Mucosa of rectum (tissue), 2 donors: ENCODE data around the gene RASGRP3.

Source experiments
- H3K27ac ChIP-seq, 2 donors: one replicate each; pipeline ENCODE4 v1.7.0; 2013; ENCODE audit warnings: inconsistent platforms in 2 of 2, low read depth in 2 of 2, low read length in 2 of 2
- H3K27me3 ChIP-seq, 2 donors: one replicate each; pipeline ENCODE4 v1.7.0; 2013; ENCODE audit warnings: low read length in 2 of 2; ENCODE audit not compliant: control insufficient read depth in 2 of 2, insufficient read depth in 2 of 2
- H3K36me3 ChIP-seq, 2 donors: one replicate each; pipeline ENCODE4 v1.7.0; 2013; ENCODE audit warnings: low read length in 2 of 2; ENCODE audit not compliant: control insufficient read depth in 2 of 2, insufficient read depth in 2 of 2
- H3K4me1 ChIP-seq, 2 donors: one replicate each; pipeline ENCODE4 v1.7.0; 2013; ENCODE audit warnings: low read length in 2 of 2, mild to moderate bottlenecking in 1 of 2; ENCODE audit not compliant: control insufficient read depth in 2 of 2, insufficient read depth in 2 of 2
- H3K4me3 ChIP-seq, 2 donors: one replicate each; pipeline ENCODE4 v1.7.0; 2013; ENCODE audit warnings: low read length in 2 of 2
- H3K9ac ChIP-seq, 2 donors: one replicate each; pipeline ENCODE4 v1.7.0; 2013; ENCODE audit warnings: low read length in 2 of 2, low read depth in 1 of 2, mild to moderate bottlenecking in 1 of 2
- H3K9me3 ChIP-seq, 2 donors: one replicate each; pipeline ENCODE4 v1.7.0; 2013; ENCODE audit warnings: low read length in 2 of 2; ENCODE audit not compliant: control insufficient read depth in 2 of 2
- donor health status: healthy.
- donor health status: Normal muscosa, but diverticular disease.

Gene RASGRP3

DNA sequence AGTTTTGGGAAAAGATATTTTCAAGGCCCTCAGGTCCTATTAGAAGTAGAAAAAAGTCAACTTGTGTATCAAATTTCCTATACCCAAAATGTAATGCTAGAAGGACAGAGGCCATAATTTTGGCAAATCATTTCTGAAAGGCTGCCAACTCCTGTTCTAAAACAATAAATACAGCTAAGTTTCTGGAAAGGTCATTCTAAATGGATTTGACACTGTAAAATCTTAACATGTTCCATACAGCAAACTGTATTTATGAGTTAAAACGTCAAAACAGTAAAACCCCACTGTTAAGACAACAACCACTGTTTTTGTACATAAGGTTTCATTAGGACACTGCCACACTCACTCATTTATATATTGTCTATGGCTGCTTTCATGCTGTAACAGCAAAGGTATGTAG, 113.0 kb downstream of the RASGRP3 start:
- no peaks in the 10 kb centered on the region for H3K4me1 ChIP-seq
- no peaks in the 10 kb centered on the region for H3K9me3 ChIP-seq
- peaks cover 48 to 55% of the 10 kb centered on the region in 2 donors for H3K36me3 ChIP-seq
- no peak overlapping the region for H3K4me3 ChIP-seq
- H3K27me3 ChIP-seq = no peaks in the 10 kb centered on the region
- no peak overlapping the region for H3K27ac ChIP-seq
- no peak overlapping the region for H3K9ac ChIP-seq

GRCh38 chr2:33595385-33595784, 118.9 kb downstream of the RASGRP3 start:
- H3K27me3 ChIP-seq = no peaks in the 10 kb centered on the region
- no peak overlapping the region for H3K4me3 ChIP-seq
- H3K9ac ChIP-seq = no peak overlapping the region
- peaks cover 6 to 17% of the 10 kb centered on the region in 2 donors for H3K4me1 ChIP-seq
- no peaks in the 10 kb centered on the region for H3K9me3 ChIP-seq
- no peak overlapping the region for H3K27ac ChIP-seq
- H3K36me3 ChIP-seq = peaks cover 27 to 29% of the 10 kb centered on the region in 2 donors

GRCh38 chr2:33597026-33597425, 120.6 kb downstream of the RASGRP3 start:
- Histone ChIP-seq H3K9me3 (no peaks in the 10 kb centered on the region), H3K4me3 (no peak overlapping the region), H3K4me1 (peaks cover 6 to 17% of the 10 kb centered on the region in 2 donors), H3K27me3 (no peaks in the 10 kb centered on the region), H3K9ac (no peak overlapping the region), H3K36me3 (peaks cover 14 to 23% of the 10 kb centered on the region in 2 donors), H3K27ac (no peak overlapping the region)

DNA sequence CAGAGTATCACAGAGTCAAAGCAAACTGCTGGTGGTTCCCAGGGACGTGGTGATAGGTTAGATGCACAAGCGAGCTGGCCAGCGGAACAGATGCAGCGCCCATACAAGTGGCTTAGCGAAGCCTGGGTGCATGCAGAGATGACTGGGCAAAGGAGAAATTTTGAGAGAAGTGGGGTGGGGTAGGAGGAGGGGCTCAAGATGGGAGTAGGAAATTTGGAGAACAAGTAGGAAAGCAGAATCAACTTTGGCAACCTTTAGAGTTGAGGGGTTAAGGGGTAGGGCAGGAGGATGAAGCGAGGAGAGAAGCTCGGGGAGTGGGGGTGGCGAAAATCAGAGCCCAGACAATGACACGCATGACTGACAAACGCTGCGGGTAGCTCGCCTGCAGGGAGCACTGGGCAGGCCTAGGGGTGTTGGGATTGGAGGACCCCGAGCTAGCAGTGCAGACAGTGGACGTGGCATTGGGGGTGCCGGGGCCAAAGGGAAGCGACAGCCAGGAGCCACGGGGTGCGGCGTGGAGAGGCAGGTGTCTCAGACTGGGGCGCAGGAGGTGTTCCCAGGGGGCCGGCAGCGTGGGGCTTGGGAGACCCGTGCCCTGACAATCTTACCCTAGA, 122.2 kb downstream of the RASGRP3 start:
- no peaks in the 10 kb centered on the region for H3K9me3 ChIP-seq
- H3K4me3 ChIP-seq = peak overlapping the region; percentile 96 to 98
- peaks cover 9 to 10% of the 10 kb centered on the region in 2 donors for H3K36me3 ChIP-seq
- H3K9ac ChIP-seq = peak overlapping the region; percentile 89 to 92
- H3K27me3 ChIP-seq = no peaks in the 10 kb centered on the region
- peaks cover 6 to 17% of the 10 kb centered on the region in 2 donors for H3K4me1 ChIP-seq
- peak overlapping the region; percentile 76 to 84 for H3K27ac ChIP-seq

- H3K9me3 ChIP-seq = no peaks in the 10 kb centered on the region
- H3K4me3 ChIP-seq = peak within 1 kb of the TSS; percentile 96 to 98
- peak within 1 kb of the TSS; percentile 76 to 84 for H3K27ac ChIP-seq
- H3K9ac ChIP-seq = peak within 1 kb of the TSS; percentile 89 to 92
- H3K36me3 ChIP-seq = peaks cover 5% of the 10 kb centered on the region in 2 donors
- H3K27me3 ChIP-seq = no peaks in the 10 kb centered on the region
- H3K4me1 ChIP-seq = peaks cover 6 to 17% of the 10 kb centered on the region in 2 donors
These were observed 122.9 kb downstream of the RASGRP3 start, which contains the start of gene FAM98A for GRCh38 chr2:33599175-33599942. TSS of gene FAM98A (minus strand) at chr2:33599299. CDS start at chr2:33599221, 78 bp downstream.

- Histone ChIP-seq H3K36me3 (peaks cover 1 to 2% of the 10 kb centered on the region in 2 donors), H3K4me3 (peak overlapping the region; percentile 96 to 98), H3K27me3 (no peaks in the 10 kb centered on the region), H3K9me3 (no peaks in the 10 kb centered on the region), H3K27ac (peak overlapping the region; percentile 69 to 84), H3K9ac (peak overlapping the region; percentile 88 to 92), H3K4me1 (peaks cover 6 to 17% of the 10 kb centered on the region in 2 donors)
These were observed 123.4 kb downstream of the RASGRP3 start for GRCh38 chr2:33599943-33600192.

- no peaks in the 10 kb centered on the region for H3K36me3 ChIP-seq
- H3K9me3 ChIP-seq = no peaks in the 10 kb centered on the region
- H3K4me3 ChIP-seq = no peak overlapping the region
- no peak overlapping the region for H3K27ac ChIP-seq
- peaks cover 6 to 14% of the 10 kb centered on the region in 2 donors for H3K4me1 ChIP-seq
- H3K27me3 ChIP-seq = no peaks in the 10 kb centered on the region
- H3K9ac ChIP-seq = no peak overlapping the region
These were observed 125.9 kb downstream of the RASGRP3 start for GRCh38 chr2:33602201-33602830.

DNA sequence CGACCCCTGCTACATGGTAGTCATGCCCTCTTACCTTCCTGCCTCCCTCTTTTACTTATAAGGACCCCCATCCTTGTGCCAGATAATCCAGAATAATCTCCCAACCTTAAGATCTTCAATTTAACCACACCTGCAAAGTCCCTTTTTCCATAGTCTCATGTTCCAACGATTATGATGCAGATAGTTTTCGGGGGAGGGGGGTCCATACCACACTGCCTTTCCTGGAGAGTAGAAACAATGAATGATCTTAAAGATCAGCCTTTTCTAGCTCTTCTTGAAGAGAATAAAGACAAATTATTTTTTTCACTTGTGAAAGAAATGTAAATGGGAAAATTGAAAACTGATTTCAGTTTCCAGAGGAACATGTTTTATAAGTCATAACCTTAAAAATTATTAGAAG, 127.0 kb downstream of the RASGRP3 start:
- no peaks in the 10 kb centered on the region for H3K27me3 ChIP-seq
- no peak overlapping the region for H3K4me3 ChIP-seq
- no peak overlapping the region for H3K9ac ChIP-seq
- no peaks in the 10 kb centered on the region for H3K36me3 ChIP-seq
- peaks cover 3 to 8% of the 10 kb centered on the region in 2 donors for H3K4me1 ChIP-seq
- no peak overlapping the region for H3K27ac ChIP-seq
- H3K9me3 ChIP-seq = no peaks in the 10 kb centered on the region

DNA sequence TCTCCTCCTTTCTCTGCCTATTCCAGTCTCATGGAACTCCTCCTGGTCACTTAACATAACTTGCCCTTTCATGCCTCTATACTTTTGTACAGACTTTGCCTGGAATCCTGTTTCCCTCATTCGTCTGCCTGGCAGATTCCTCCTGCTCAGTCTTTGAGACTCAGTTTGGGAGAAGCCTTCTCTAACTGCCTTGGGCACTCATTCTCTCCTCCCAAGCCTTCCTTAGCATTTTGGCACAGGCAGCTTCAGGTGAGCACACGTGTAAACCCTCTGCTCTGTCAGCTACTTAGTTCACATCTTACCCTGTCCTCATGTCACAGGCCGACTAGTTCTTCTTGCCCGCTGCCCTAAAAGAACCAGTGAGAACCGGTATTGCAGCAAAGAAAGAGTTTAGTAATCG, 128.6 kb downstream of the RASGRP3 start:
- no peaks in the 10 kb centered on the region for H3K27me3 ChIP-seq
- no peak overlapping the region for H3K27ac ChIP-seq
- H3K9ac ChIP-seq = no peak overlapping the region
- no peaks in the 10 kb centered on the region for H3K36me3 ChIP-seq
- H3K9me3 ChIP-seq = no peaks in the 10 kb centered on the region
- no peaks in the 10 kb centered on the region for H3K4me1 ChIP-seq
- no peak overlapping the region for H3K4me3 ChIP-seq

DNA sequence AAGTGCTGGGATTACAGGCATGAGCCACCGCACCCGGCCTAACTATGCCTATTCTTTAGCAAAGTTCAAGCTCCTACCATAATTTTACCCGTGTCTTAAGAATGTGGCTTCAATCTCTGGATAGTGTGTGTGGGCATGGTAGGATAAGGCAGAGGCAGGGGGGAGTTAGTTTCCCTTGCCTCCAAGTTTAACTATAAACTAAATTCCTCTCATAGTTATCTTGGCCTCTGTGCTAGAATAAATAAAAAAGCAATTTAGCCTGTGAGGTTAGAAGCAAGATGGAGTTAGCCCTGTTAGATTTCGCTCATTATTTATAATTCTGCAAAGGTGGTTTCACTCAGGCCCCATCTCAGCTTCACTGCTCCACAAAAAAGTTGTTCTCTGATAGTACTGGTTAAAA, 129.7 kb downstream of the RASGRP3 start:
- H3K9me3 ChIP-seq = no peaks in the 10 kb centered on the region
- H3K4me1 ChIP-seq = no peaks in the 10 kb centered on the region
- H3K4me3 ChIP-seq = no peak overlapping the region
- H3K9ac ChIP-seq = no peak overlapping the region
- no peak overlapping the region for H3K27ac ChIP-seq
- no peaks in the 10 kb centered on the region for H3K27me3 ChIP-seq
- H3K36me3 ChIP-seq = no peaks in the 10 kb centered on the region
